NOMO-1 treated with DMSO at 0.1 percent for 48 hours (cell line): ENCODE measurements around the gene PPP2R2C.

Experiments used
- DNase-seq: peaks from one replicate; lab custom pipeline; 2025; ENCODE audit not compliant: unreplicated experiment; lab: John Stamatoyannopoulos, UW

PPP2R2C gene

DNA sequence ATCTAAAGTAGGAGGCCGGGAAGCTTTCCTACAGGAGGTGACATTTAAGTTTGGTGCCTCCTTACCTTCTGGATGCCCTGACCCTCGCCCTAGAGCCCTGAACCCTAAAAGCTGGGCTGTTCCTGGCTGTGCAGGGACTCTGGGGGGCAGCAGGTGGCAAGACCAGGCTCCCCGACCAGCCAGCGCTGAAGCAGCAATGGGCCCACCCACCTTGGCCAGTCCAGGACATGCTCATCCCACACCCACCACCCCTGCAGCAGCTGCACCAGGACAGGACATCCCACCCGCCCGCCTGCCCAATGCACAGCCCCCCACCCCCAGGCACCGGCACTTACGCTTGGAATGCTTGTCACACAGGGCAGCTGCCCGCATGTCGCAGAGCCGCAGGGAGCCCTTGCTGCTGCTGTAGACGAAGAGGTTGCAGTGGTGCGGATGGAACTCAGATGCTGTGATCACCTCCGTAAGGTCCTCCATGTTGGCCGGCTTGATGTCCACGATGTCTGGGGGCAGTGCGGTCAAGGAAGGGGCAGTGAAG is 124.8 kb downstream of the PPP2R2C start:
- DNase-seq, result no peak

DNA sequence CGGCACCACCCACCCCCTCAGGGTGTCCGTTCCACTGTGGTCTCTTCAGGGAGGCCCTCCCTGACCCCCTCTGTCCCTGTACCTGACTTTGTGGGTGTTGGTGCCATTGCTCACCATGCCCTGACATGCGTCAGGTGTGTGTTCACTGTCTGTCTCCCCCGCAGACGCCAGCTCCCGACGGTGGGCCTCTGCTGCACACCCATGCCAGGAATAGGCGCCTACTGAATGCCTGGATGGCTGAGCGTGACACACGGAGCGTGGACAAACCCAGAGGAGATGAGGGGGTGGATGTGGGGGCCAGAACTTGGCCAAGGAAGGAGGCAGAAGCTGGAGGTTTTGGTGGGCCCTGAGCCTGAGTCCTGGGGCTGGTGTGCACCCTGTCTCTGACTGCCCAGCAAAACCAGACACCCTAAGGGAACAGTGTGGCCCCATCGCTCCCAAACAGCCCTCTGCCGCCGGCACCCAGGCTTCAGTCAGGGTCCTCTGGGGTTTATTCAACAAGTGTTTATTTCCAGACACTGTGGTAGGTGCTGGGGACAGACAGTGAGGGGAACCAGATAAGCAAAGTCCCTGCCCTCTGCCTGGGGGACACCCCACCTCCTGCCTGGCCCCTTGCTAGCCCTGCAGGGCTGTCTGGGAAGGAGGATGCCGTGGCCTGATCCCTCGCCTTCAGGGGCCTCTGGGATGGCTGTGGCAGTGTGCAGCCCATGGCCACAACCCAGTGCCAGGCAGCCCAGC is 125.9 kb downstream of the PPP2R2C start:
- DNase-seq, result no peak

DNA sequence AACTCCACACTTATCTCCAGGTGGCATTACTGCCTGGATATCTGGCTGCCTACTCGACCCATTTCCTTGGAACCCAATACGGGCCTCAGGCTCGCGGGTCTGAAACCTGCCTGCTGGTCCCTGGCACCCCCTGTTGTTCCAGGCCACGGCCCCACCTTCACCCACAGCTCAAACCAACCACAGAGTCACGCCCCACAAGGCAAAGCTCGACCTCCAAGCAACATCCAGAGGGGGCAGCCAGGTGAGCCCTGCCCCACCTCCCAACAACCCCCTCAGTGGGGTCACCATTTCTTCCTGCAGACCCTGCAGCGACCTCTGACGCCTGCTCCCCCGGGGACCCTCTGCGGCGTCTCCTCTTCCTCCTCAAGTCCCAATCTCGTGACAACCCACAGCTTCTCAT is 126.5 kb downstream of the PPP2R2C start:
- DNase-seq, result no peak

DNA sequence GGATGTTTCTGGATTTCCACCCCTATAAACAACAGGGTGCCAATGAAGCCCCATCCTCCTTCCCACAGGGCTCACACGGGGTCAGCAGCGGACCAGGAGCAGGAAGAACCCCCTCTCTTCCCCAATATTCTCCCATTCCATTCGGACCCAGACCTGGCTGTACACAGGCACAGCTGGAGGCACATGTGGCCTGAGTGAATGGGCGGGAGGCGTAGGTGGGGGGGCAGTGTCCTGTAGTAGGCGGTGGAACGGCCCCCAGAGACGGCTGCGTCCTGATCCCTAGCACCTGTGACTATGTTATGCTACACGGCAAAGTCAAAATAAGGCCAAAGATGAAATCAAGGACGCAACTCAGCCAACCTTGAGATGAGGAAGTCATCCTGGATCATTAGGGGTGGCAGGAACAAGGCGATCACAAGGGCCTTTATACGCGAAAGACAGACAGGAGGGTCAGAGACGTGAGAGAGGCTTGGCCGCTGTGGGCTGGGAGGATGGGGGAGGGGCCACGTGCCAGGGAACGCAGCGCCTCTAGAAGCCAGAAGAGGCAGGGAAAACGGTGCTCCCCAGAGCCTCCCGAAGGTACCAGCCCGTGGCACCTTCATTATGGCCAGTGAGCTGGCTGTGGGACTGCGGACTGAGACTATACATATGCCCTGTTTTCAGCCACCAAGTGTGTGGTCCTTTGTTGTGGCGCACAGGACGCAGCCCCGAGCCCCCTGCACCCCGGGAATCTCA is 127.2 kb downstream of the PPP2R2C start:
- no peak for DNase-seq

DNA sequence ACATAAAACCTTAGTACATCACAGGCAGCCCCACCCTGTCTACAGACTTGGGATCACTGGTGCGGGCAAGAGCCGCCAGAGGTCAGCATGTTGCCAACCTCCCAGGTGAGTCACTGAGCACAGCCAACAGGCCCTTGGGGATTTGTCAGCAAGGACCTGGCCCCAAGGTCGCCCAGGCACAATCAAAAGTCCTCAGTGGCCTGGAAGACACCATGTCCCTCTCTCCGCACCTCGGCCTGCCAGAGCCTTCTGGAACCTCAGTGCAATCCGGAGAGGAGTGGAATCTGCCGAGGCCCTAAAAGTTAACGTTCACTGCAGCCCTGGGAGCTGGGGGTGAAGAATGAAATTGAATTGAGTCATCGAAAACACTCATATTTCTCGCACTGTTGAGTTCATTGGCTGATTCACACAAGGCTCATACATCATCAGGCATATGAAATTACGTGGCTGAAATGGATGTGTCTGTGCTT is 128.4 kb downstream of the PPP2R2C start:
- no peak for DNase-seq

DNA sequence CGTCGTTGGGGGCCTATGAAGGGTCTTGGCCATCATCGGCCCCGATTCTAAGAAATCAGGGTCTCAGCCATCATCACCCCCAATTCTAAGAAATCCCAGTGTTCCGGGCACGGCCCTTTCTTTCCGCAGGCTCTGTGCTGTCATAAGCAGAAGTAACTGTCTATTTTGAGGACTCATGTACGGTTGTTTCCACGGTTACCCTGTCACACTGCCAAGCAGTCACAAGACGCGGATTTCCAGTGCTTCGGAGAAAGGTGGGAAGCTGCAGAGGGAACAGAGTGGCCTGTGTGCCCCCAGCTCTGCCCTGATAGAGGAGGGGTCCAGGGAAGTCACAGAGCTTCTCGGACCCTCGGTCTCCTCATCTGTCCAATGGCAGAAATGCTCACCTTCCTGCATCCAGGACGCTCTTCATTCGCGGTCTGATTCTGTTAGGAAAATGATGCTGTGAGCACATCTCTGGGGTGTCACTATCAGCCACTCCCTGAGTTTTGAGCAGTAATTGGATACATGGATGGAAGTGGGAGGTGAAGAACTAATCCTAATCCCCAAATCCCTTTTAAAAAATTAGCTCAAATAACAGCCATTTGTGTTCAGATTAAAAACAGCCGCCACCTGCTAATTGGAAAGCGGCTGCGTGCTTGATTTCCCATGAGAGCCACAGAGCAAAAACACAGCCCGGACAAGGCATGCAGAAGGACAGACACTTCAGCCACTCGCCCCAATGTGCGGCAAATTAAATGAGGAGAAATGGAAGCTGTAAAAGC is 129.7 kb downstream of the PPP2R2C start:
- no peak for DNase-seq

DNA sequence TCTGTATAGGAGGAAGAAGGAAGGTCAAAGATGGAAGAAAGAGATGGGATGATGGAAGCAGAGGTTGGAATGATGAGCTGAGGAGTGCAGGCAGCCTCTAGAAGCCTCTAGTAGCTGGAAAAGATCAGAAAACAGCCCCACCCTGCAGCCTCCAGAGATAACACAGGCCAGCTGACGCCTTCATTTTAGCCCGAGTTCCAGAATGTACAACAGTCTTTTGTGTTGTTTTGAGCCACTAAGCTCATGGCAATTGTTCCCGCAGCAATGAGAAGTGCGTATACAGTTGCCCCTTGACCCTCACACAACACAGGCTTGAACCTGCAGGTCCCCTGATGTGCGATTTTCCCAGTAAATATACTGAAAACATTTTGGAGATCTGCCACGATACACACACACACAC is 130.7 kb downstream of the PPP2R2C start:
- no peak for DNase-seq

DNA sequence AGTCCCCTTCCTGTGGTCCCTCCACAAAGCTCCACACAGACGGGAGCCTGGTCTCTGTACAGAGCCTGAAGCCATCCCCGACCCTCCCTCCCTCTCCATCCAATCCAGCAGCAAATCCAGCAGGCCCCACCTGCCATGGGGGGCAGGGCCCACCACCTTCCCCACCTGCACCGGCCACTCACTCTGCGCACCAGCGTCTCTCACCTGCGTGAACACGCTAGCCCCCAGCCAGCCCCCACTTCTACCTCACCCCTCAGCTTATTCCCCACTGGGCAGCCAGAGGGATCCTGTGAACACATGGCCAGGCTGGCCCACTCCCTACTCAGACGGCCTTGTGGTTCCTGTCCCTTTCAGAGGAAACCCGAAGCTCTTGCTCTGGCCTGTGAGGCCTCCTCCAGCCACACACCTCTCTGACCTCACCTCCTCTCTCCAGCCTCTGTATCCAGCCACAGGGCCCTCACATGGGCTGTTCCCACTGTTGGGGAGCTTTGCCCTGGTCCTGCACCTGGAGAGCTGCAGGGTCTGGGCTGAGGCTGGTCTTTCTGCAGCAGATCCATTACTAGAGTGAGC is 131.9 kb downstream of the PPP2R2C start:
- DNase-seq, result no peak

DNA sequence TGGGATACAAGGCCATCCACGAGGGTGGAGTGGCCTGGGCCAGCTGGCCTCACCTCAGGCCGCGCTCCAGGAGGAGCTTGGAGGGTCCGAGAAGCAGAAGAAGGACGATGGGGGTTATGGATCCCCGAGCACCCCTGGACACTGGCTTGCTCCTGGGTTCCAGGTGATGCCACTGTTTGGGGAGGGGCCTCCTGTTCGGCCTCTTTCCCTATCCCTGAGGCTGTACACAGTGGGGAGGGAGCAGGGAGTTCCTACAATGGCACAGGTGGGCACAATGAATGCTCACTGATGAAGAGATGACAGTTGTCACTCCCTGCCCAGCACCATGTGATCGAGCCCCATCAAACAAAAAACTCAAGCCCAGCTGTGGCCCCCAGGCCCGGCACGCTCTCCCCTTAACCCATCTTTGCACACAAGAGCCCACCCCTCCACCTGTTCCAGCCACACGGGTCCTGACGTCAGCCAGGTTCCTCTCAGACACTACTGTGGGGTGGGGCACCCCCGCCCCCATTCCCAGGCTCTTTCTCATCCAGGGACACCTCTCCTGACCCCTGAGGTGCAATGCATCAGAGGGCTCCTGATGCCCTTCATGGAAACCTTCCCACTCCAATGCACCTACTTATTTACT is 132.5 kb downstream of the PPP2R2C start:
- DNase-seq, result no peak

DNA sequence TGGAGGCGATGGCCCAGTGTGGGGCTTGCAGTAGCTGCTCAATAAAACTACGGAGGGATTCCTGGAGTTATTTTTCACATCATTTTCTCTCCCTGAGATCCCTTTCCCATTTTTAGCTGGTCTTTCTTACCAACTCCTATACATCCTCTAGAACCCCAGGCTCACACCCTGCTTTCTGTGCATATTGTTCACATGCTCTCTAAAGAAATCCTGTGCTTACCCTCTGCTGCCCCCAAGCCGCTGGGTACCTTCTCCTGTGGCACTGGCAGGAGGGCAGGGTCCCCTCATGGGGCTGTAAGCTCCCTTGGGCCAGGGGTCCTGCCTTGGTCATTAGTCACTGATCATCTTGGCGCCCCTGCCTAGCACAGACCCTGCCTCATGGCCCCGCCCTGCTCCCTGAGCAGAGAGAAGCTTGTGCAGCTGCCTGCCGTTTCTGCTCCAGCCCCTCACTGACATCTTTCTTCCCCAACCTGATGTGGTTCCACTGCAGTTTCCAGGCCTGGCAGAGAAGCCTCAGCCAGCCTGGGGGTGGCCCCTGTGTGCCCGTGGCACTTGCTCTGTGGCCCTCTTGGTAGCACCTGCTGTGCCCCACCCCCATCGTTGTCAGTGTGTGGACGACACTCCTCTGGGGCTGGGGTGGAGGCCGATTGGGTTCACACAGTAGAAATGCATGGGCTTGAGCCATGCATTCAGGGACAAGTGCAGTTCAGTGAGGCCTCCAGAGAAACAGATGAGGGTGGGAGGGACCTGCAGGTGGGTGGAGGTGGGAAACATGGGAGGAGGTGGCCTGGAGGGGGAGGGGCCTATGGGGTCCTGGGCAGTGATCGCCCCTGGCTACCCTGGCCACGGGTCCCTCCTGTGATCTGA is 133.2 kb downstream of the PPP2R2C start:
- no peak for DNase-seq

DNA sequence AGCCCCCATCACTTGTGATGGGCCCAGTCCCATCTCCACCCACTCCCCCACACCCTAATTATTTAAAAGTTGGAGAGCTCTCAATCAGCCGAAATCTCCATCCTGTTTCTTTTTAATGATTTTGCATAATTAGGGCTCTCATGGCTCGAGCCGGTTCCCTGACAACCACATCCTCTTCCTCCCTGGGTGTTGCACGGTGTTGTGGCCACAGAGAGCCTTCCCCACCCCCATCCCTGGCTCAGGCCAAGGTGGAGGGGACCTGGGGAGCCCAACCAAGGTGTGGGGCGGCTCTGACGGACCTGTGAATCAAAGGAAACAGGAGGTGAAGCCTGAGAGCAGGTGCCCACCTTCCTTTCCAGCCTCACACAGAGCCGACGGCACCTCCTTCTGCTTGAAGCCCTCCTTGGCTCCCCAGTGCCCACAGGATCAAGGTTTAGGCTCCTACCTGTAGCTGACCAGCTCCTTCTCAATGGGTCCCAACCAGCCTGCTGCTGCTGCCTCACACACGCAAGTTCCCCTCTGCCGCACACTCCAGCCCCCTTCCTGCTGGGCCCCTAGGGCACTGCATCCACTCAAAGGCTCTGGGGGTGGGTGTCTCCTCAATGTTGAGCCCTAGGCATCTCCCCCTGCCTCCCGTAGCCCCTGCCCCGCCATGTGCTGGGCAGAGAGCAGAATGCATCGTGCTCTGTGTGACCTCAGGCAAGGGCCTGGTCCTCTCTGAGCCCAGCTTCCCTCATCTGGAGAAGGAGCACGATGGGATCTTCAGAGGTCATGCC is 134.1 kb downstream of the PPP2R2C start:
- DNase-seq, result peak; percentile 25

DNA sequence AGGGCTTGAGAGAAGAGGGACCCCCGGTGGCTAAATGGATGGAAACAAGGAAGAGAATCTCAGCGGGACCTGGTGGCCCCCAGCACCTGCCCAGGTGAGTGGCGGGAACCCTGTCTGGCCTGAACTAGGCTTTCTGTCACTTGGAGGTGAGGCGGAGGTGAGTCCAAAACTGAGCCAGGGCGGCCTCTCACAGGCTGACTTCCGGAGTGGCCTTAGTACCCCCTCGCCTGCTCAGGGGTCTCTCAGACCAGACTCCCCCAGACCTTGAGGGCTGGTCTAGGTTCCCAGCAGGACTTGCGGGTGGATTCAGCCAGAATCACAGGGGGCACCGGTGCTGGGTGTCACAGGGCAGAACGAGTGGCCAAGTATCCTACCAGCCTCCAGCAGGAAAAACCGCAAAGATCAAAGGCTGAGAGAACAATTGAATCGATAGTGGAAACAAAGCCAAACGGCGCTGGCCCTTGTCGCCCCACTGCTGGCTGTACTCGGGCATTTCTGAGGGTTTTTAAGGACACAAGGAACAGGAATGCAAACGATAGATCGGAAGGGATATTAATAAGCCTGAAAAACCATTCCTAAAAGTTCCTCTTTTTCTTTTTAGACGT is 135.0 kb downstream of the PPP2R2C start:
- no peak for DNase-seq

DNA sequence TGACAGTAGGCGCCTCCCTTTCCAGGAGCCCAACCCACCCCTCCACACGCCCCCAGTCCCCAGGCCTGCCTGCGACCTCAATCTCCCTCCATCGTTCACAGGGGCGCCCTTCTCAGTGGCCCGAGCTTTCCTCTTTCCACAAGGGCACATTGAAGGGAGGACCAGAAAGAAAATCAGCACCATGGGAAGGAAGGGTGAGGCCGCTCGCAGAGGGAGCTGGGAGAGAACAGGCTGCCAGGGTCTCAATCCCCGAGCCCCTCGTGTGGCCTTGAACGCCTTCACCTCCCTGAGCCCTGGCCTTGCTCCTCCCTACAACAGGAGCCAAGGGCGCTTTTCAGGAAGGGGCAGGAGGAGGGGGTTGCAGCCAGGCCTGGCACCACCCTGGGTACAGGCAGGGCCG is 136.2 kb downstream of the PPP2R2C start:
- no peak for DNase-seq

DNA sequence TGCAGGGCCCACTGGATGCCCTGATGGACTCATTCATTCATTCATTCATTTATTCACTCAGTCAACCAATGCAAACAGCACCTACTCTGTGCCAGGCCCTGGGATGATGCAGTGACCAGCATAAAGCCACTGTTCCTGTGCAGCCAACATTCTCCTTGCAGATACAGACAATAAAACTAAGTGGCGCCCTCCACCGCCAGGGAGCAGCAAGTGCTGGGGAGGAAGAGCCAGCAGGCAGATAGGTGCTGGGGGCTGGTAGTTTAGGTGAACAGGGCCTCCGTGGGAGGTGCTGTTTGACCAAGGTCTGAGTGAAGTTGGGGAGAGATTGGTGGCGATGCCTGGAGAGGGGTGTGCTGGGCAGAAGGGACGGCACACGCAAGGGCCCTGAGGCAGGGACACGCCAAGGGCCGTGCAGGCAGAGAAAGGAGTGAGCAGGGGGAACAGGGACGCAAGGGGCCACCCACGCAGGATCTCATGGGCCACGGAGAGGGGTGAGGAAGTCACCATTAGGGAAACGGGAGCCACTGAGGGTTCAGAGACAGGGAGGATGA is 137.3 kb downstream of the PPP2R2C start:
- DNase-seq, result no peak

DNA sequence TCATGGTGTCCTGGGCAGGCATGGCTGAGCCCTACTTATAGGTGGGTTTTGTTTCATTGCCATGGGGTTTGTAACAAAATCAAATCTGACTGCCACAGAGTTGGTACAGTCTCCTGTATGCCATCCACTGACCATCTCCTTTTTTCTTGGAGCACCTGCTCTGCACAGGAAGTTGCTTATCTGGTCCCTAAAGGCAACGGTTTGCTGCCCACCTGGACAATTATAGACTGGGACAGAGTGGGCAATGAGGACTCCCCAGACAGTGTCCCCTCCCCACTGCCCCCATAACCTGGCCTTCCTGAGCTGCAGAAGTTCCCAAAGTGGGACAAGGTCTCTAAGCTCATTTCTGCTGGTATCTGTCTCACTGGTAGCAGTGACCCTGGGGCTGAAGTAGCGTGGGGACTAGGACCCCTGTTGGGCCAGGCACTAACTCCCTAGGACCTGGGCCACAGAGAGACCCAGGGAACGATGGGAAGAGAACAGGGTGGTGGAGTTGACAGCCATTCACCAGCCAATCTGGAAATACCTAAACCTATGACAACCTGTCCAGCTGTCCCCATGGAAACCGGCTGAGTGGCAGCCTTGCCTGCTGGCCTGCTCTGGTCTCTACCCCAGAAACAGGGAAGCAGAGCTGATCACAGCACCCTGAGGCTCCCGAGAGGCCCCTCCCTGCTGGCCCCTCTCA is 138.1 kb downstream of the PPP2R2C start:
- DNase-seq, result no peak

DNA sequence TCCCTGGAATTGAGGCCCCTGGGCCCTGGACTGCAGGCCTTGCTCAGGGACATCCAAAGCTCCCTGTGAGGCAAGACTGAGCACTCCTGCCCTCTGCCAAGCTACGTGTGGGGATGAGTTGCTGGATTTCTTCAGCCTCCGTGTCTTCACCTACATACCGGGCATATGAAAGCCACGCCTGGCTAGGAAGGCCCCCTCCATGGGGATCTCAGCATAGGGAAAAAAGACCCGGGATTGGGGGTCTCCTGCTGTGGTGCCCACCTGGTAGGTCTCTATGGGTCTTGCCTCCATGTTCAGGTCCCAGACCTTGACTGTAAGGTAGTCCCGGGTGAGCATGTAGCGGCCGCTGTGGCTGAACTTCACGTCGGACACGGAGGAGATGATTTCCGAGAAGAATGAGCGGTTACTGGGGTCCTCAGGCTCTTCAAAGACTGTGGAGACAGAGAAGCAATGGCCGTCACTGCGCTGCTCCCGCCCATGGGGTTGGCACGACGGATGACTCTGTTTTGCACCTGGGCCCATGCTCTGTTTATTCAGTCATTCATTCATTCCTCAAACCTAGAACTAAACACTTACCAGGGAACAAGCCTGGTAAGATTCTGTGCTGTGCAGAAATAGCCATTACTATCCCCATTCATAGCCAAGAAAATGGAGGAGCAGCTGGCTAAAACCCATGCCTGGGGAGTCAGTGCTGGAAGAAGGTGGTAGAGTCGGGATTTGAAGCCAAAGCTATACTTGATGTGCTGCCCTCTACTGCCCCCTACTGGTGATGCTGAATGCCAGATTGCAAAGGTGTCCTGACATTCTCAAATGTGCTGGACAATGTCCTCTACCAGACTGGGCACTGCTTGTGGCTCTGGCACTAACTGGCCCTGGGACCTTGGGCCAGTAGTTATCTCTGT is 138.9 kb downstream of the PPP2R2C start:
- DNase-seq, result no peak

DNA sequence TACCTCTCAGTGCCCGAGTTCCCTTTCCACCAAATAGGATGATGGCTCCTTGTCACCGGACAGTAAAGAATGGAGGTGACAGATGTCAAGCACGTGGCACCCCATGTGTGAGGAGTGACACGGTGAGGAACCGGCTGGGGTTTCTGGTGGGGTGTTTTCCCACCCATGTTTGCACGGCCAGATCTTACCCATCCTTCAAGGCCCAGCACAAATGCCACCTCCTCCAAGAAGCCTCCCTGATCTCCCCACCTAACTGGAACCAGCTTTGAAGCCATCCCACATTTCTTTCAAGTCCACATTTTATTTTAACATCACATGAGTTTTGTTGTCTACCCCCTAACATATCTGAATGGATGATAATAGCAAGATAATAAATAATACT is 139.8 kb downstream of the PPP2R2C start:
- DNase-seq, result no peak
